Raji (cell line): ENCODE results near the gene DCTPP1.
A peak's percentile ranks its signal among the peaks of the same experiment; 100 is the strongest.

ENCODE experiments used
- POLR2A ChIP-seq: IDR thresholded peaks from 2 replicates; pipeline ENCODE4 v1.6.1; 2011; ENCODE audit warnings: low read depth, low read length, control low read depth; ENCODE audit not compliant: insufficient read depth

The DCTPP1 gene

GRCh38 chr16:30380072-30380802 is 49.6 kb downstream of the DCTPP1 start:
- TF ChIP-seq POLR2A, result peak; percentile 14; the same call in 1 of the 2 replicates

- TF ChIP-seq POLR2A, result no peak
These were observed 50.6 kb downstream of the DCTPP1 start for GRCh38 chr16:30379158-30379783.

- peak; percentile 94 for TF ChIP-seq POLR2A
These were observed 51.3 kb downstream of the DCTPP1 start for GRCh38 chr16:30378236-30379157.

GRCh38 chr16:30377812-30378235 is 52.0 kb downstream of the DCTPP1 start:
- peak; percentile 24 for TF ChIP-seq POLR2A

GRCh38 chr16:30377050-30377811 is 52.6 kb downstream of the DCTPP1 start:
- peak; percentile 54; the same call in 1 of the 2 replicates for TF ChIP-seq POLR2A

- 0 out of 2 replicates have a peak, but pooled peaks have one; percentile 10 for TF ChIP-seq POLR2A
These were observed 53.3 kb downstream of the DCTPP1 start for GRCh38 chr16:30376461-30376902.

- TF ChIP-seq POLR2A, result 0 out of 2 replicates have a peak, but pooled peaks have one; percentile 10
These were observed 54.0 kb downstream of the DCTPP1 start for GRCh38 chr16:30375864-30376263.

GRCh38 chr16:30374538-30374937 is 55.3 kb downstream of the DCTPP1 start, which contains the start of gene MYL11:
TSS of gene MYL11 (plus strand) at chr16:30374802. CDS start at chr16:30374858, 56 bp downstream.
- no peak for TF ChIP-seq POLR2A
